ENCODE results near the gene TPP1.

- TF ChIP-seq CTCF (conservative IDR thresholded peaks at IDR 0.05 in 1 of 2, IDR thresholded peaks at IDR 0.05 in 1 of 2; ENCODE audit: low read depth in 1 of 2, low read length in 2 of 2) (no peak), EZH2 (IDR thresholded peaks at IDR 0.05; ENCODE audit: low read length, missing control alignments) (no peak)
These were observed 10.3 kb upstream of the TPP1 start for GRCh38 chr11:6629573-6629891.
